Left lung (tissue), 10 donors: ENCODE data around the gene DCC. TPM values are rescaled to one million over a fixed set of nuclear protein-coding genes. Genes with fewer than 3 reads are reported as not detected.

ENCODE experiments used
- ATAC-seq: fragments of 200-7000 bp; cut with Tn5 transposase; one replicate; pipeline ENCODE4 v1.9.1; 2020; ENCODE audit warnings: moderate library complexity
- DNase-seq, 4 donors: peaks; one replicate each; pipeline ENCODE4 v3.0.0-alpha.2; 2013 to 2020
- H3K27ac ChIP-seq, 2 donors: fragments of 200-600 bp; sonication (generic) in 1 of 2; one replicate each; pipeline versions ENCODE4 v1.5.0 to v1.8.0; 2020 to 2021
- H3K27me3 ChIP-seq, 2 donors: fragments of 200-600 bp; sonication (generic) in 1 of 2; one replicate each; pipeline versions ENCODE4 v1.5.0 to v1.8.0; 2020 to 2021
- H3K36me3 ChIP-seq, 2 donors: fragments of 200-600 bp; sonication (generic) in 1 of 2; one replicate each; pipeline versions ENCODE4 v1.5.0 to v1.8.0; 2020 to 2021
- H3K4me1 ChIP-seq, 2 donors: fragments of 200-600 bp; one replicate each; pipeline ENCODE4 v1.8.0; 2021
- H3K4me3 ChIP-seq, 2 donors: fragments of 200-600 bp; sonication (generic) in 1 of 2; one replicate each; pipeline versions ENCODE4 v1.5.0 to v1.8.0; 2020 to 2021; ENCODE audit warnings: mild to moderate bottlenecking in 1 of 2
- H3K9me3 ChIP-seq, 2 donors: fragments of 200-600 bp; sonication (generic) in 1 of 2; one replicate each; pipeline versions ENCODE4 v1.5.0 to v1.8.0; 2020 to 2021
- intact Hi-C, 2 donors: fragments of 100-400 bp; cut with DNase I; formaldehyde crosslinking; loops; one replicate each; pipeline versions ENCODE4 v1.11.2 to v1.14.2; 2022
- polyA plus RNA-seq, 6 donors: library from polyadenylated mRNA; unstranded; fragments of 120-200 nt; gene quantifications; one replicate each; pipeline ENCODE4 v1.2.1, GENCODE V29; 2013; ENCODE audit not compliant: insufficient read length in 6 of 6
- total RNA-seq, 2 donors: library from RNA; stranded (reverse); fragmentation: NEBNext Ultra II Directional; extraction: Animal tissue kit (Norgen Biotek cat#: 25700); gene quantifications; one replicate each; pipeline ENCODE4 v1.2.1, GENCODE V29; 2021
- TF ChIP-seq, protein P1 (sequence below), 2 donors: fragments of 200-600 bp; sonication (generic) in 1 of 2; IDR thresholded peaks; one replicate each; pipeline versions ENCODE4 v1.5.0 to v1.8.0; 2021; ENCODE audit warnings: antibody characterized with exemption in 2 of 2
- donor health status: DM: no; HTN: yes; CAD: no.
- donor health status: DM: no; HTN: no; CAD: no.

Gene DCC
- total and polyA plus RNA-seq, 8 donors, result 0.61 to 3.5 (median 2.1) TPM

DNA sequence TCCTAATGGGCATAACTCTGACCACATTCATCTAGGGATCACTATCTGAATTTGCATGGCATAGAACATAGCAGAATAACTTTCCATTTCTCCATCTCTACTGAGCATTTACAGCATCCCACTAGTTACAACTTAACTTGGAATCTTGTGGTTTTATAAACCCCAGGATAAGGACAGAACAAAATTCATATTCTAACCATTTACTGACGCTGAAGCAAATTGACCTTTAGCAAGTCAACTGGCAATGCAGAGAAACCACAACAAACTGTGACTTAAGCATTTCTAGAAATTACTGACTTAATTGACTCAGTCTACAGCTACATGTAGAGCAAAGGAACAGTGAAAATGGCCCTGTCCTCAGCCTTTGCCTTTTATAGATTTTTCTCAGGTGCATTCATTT lies 61.2 kb downstream of the DCC start:
- intact Hi-C loops, result no loop called here
- no peak overlapping the region for H3K4me3 ChIP-seq
- no peaks in the 10 kb centered on the region for H3K9me3 ChIP-seq
- no peak for ATAC-seq
- H3K36me3 ChIP-seq, result no peaks in the 10 kb centered on the region
- H3K27me3 ChIP-seq, result no peaks in the 10 kb centered on the region
- H3K27ac ChIP-seq, result no peak overlapping the region
- no peak for DNase-seq
- no peaks in the 10 kb centered on the region for H3K4me1 ChIP-seq
- TF ChIP-seq, protein P1, sequence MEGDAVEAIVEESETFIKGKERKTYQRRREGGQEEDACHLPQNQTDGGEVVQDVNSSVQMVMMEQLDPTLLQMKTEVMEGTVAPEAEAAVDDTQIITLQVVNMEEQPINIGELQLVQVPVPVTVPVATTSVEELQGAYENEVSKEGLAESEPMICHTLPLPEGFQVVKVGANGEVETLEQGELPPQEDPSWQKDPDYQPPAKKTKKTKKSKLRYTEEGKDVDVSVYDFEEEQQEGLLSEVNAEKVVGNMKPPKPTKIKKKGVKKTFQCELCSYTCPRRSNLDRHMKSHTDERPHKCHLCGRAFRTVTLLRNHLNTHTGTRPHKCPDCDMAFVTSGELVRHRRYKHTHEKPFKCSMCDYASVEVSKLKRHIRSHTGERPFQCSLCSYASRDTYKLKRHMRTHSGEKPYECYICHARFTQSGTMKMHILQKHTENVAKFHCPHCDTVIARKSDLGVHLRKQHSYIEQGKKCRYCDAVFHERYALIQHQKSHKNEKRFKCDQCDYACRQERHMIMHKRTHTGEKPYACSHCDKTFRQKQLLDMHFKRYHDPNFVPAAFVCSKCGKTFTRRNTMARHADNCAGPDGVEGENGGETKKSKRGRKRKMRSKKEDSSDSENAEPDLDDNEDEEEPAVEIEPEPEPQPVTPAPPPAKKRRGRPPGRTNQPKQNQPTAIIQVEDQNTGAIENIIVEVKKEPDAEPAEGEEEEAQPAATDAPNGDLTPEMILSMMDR (IDR thresholded peaks at IDR 0.05), result no peak

DNA sequence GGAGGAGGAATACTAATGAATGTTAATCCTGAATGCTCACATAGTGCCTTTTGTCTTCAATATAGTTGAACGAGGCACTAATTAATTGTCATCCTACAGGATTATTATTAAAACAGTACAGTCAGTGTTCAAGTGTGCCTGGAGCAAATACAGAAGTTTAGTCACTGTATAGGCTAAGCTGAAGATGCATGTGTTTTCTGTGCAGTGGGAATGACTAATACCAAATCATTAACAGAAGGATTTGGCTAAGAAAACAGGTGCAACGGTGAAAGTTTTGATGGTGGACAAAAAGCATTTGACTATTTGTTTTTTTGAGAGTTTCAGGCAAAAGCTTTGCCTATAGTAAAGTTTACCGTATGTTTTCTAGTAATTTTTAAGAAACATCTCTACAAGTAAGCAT lies 62.8 kb downstream of the DCC start:
- no peak overlapping the region for H3K27ac ChIP-seq
- no peaks in the 10 kb centered on the region for H3K27me3 ChIP-seq
- DNase-seq (no peak), ATAC-seq (no peak)
- no peaks in the 10 kb centered on the region for H3K9me3 ChIP-seq
- no peak overlapping the region for H3K4me3 ChIP-seq
- no peaks in the 10 kb centered on the region for H3K4me1 ChIP-seq
- intact Hi-C loops, result no loop called here
- no peaks in the 10 kb centered on the region for H3K36me3 ChIP-seq
- TF ChIP-seq, protein P1 (IDR thresholded peaks at IDR 0.05), result no peak

DNA sequence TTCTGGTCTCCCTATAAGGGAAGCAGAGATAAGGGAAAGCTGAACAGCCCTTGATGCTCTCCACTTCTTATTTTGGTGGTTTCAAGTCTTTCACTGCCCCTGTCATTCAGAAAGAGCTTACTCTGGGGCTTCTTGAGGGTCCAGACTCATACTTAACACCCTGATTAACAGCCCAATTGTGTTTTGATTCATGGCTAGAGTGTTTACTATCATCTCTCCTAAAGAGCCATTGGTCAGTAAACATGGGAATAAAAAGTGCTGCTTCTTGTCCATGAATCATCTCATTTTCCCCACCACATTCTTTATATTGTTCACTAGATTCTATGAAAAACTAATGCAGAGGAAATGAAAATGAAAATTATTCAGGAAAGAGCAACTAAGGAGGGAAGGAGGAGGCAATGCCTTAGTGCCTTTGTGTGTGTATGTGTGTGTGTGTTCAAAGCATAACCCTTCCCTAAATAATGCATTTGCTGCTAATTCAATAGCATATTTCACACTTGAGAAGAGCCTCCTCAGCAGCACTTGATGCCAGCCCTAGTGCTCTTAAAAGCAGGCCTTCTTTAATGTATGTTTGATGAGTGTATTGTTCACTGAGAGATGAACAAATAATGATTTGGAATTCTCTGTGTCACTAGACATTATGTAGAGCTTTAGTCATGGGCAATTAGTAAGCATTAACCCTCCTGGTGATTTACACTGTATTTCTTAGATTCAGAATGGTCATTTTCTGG lies 63.5 kb downstream of the DCC start:
- no peaks in the 10 kb centered on the region for H3K9me3 ChIP-seq
- ATAC-seq, result peak; percentile 44
- TF ChIP-seq, protein P1 (IDR thresholded peaks at IDR 0.05), result no peak
- H3K36me3 ChIP-seq, result no peaks in the 10 kb centered on the region
- H3K4me3 ChIP-seq, result no peak overlapping the region
- intact Hi-C loops, result no loop called here
- no peaks in the 10 kb centered on the region for H3K27me3 ChIP-seq
- H3K4me1 ChIP-seq, result no peaks in the 10 kb centered on the region
- no peak for DNase-seq
- H3K27ac ChIP-seq, result no peak overlapping the region

DNA sequence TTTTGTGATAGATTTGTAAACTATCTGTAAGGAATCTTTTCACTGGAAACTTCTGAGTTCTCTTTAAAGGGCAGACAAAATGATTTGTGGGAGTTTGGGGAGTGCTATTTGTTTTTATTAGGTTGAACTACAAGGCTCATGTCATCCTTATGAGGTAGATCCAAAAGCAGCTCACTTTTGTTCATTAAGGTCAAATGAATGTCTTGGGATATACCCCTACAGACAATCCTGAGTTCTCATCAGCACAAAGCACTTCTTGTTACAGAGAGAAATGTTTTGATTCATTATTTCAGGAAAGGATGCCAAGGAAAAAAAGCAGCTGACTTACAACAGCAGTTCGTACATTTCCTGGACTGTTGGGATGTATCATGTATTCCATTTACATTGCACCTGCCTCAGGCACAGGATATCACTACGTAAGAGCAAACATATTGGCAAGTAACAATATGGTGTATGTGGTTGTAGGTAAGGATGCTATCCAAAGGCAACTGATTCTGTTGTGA lies 68.9 kb downstream of the DCC start:
- TF ChIP-seq, protein P1 (IDR thresholded peaks at IDR 0.05), result no peak

DNA sequence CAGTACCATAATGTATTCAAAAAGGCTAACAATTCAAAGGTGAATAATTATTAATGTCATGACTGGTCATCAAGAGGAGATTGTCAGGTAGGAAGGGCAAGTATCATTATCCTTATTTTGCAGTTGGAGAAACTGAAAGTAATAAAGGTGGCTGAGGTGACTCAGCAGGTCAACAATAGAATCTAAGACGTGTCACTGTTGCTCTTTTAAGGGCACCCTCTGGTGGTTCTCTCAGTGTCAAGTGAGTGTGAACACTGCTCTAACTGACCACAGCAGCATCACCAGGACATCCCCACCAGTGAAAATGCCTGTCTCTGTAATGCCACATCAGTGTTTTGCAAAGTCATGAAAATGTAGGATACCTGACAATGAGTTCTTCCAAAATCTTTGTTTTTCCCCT lies 69.7 kb downstream of the DCC start:
- Histone ChIP-seq H3K4me1 (no peaks in the 10 kb centered on the region), H3K27me3 (no peaks in the 10 kb centered on the region), H3K36me3 (no peaks in the 10 kb centered on the region), H3K9me3 (no peaks in the 10 kb centered on the region), H3K27ac (no peak overlapping the region), H3K4me3 (no peak overlapping the region)
- DNase-seq (no peak), ATAC-seq (no peak)
- intact Hi-C loops, result no loop called here
- TF ChIP-seq, protein P1 (IDR thresholded peaks at IDR 0.05), result no peak

More for the DNA sequence above, 68.9 kb downstream of the DCC start:
- DNase-seq, result no peak
- H3K4me1 ChIP-seq, result no peaks in the 10 kb centered on the region
- no peaks in the 10 kb centered on the region for H3K27me3 ChIP-seq
- no peak overlapping the region for H3K27ac ChIP-seq
- H3K9me3 ChIP-seq, result no peaks in the 10 kb centered on the region
- ATAC-seq, result no peak
- intact Hi-C loops, result no loop called here
- H3K36me3 ChIP-seq, result no peaks in the 10 kb centered on the region
- H3K4me3 ChIP-seq, result no peak overlapping the region
